LNCaP clone FGC (cell line): ENCODE measurements around the gene SIGLEC9.

Experiments used
- DNase-seq: peaks from one replicate; pipeline ENCODE4 v3.0.0-alpha.2; 2011; ENCODE audit warnings: low read depth
- H3K4me3 ChIP-seq: 2 replicates; pipeline ENCODE4 v1.5.1; 2011; ENCODE audit warnings: mild to moderate bottlenecking, low read depth, low read length, control low read depth
- CTCF ChIP-seq: IDR thresholded peaks from 2 replicates; pipeline ENCODE4 v1.5.1; 2012; ENCODE audit warnings: mild to moderate bottlenecking; ENCODE audit not compliant: control insufficient read depth, insufficient read depth; ENCODE audit errors: extremely low read depth

SIGLEC9 gene

DNA sequence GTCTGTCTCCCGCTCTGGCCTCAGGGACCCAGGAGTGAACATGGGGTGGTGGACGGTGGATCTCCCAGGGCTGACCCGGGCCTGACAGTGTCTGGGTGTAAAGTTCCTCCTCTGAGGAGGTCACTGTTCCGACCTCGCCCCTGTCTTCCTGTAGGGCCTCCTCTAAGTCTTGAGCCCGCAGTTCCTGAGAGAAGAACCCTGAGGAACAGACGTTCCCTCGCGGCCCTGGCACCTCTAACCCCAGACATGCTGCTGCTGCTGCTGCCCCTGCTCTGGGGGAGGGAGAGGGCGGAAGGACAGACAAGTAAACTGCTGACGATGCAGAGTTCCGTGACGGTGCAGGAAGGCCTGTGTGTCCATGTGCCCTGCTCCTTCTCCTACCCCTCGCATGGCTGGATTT, at the start of gene SIGLEC9:
Gene SIGLEC9, plus strand, starts transcription at position 178 of the 400 bp plus-strand sequence. Its CDS starts 69 bp downstream, at position 247.
- H3K4me3 ChIP-seq = no peak within 1 kb of the TSS
- no peak for TF ChIP-seq CTCF
- no peak for DNase-seq

- no peak for DNase-seq
- no peak for TF ChIP-seq CTCF
Measured at GRCh38 chr19:51075998-51076397, 48.7 kb upstream of the SIGLEC9 start.

GRCh38 chr19:51076631-51077213, 48.0 kb upstream of the SIGLEC9 start:
- DNase-seq = no peak
- TF ChIP-seq CTCF = no peak
- no peak overlapping the region for H3K4me3 ChIP-seq

More at GRCh38 chr19:51075998-51076397, 48.7 kb upstream of the SIGLEC9 start:
- H3K4me3 ChIP-seq = no peak overlapping the region

DNA sequence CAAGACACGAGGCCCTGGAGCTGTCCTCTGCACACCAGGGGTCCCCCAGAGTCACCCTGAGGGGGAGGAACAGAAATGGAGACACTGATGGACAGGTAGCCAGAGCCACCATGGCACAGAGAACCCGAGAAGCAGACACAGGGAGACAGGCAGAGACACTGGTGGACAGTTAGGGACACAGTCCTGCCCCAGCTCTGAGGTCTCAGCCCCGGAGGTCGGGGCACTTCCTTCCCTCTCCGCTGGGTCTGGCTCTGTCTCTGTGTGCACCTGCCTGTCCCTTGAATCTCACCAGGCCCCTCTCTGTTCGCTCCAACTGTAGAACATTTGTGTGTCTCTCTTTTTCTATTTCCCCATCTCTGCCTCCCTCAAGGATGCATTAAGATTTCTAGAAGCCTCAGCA, 46.6 kb upstream of the SIGLEC9 start:
- TF ChIP-seq CTCF = no peak
- H3K4me3 ChIP-seq = no peak overlapping the region
- no peak for DNase-seq

DNA sequence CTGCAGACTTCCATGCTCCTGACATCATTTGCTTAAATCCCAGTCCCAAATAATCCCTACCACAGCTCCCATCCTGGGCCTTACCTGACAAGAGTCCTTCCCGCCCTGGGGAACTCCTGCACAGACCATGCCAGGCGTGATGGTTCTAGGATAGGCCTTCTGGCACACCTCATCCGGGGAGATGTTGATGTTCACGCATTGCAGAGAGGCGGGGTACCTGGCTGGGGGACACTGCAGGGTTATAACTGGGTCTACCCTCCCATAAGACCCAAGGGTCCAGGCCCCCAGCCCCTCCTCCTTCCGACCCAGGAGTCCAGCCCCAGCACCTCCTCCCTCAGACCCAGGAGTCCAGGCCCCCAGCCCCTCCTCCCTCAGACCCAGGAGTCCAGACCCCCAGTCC, 46.0 kb upstream of the SIGLEC9 start:
- no peak for DNase-seq
- TF ChIP-seq CTCF = no peak
- no peak overlapping the region for H3K4me3 ChIP-seq

DNA sequence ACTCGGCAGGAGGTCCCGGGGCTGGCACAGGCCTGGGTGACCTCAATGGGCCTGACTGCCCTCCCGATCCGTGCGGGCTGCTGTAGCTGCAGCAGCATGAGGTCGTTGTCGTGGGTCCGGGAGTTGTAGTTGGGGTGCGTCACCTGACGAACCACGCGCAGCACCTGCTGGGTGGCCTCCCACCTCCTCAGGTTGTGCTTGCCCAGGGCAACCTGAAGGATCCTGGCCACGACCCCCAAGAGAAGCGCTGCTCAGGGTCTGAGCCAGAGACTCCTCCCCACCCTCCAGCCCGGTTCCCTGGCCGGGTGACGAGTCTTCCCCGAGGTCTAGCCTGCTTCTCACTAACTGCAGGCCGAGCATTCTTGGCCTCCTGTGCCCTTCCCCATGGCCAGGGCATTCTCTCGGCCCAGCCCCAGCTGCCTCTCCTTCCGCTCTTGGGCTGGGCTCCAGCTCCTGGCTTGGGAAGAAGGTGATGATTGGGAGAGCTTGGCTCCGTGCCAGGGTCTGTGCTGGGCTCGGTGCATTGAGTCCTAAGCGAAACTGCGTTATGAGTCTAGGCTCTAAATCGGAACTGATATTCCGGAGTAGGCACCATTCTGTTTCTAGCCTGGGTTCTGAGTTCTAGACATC, 45.1 kb upstream of the SIGLEC9 start:
- no peak for TF ChIP-seq CTCF
- H3K4me3 ChIP-seq = no peak overlapping the region
- no peak for DNase-seq

- no peak for TF ChIP-seq CTCF
- no peak for DNase-seq
- H3K4me3 ChIP-seq = no peak overlapping the region
Measured at GRCh38 chr19:51081476-51081875, 43.2 kb upstream of the SIGLEC9 start.
